NCI-H748 (cell line): Measurements from ENCODE around the gene GRIN2A.
A peak's percentile ranks its signal among the peaks of the same experiment; 100 is the strongest.

ENCODE experiments used
- DNase-seq: peaks from one replicate; lab custom pipeline; 2025; ENCODE audit not compliant: unreplicated experiment; lab: John Stamatoyannopoulos, UW

Gene GRIN2A

DNA sequence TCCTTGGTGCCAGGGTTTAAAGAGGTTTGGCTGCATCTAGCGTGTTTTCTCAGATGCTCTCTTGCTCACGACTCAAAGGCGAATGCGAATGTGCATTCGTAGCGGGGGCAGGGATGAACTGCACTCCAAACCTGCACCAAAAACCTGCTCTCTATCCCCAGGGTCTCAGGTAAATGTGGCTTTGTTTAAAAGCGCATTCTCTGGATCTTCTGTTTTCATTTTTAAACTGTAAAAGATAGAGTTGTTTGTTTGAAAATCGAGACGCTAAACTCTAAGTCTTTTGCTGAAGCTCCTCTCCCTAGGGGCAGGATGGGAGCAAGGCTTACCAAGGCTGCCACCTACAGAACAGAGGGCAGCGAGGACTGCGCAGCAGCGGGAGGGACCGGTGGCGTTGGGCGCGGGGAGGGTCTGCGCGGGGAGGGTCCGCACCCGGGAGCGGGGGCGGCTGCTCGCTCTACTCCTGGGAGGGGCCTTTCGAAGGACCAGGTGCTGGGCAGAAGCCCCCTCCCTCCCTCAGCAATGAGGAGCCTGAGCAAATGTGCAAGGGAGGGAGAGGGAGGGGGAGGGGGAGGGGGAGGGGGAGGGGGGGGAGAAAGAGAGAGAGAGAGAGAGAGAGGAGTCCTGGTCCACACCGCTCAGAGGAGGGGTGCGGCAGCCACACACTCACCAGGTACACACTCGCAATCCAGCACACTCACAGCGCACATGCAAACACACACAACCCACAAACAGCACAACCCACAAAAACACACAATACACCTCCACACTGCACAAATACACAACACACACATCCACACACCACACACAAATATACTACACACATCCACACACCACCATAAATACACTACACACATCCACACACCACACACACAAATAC, 142.8 kb downstream of the GRIN2A start:
- peak; percentile 76 for DNase-seq

DNA sequence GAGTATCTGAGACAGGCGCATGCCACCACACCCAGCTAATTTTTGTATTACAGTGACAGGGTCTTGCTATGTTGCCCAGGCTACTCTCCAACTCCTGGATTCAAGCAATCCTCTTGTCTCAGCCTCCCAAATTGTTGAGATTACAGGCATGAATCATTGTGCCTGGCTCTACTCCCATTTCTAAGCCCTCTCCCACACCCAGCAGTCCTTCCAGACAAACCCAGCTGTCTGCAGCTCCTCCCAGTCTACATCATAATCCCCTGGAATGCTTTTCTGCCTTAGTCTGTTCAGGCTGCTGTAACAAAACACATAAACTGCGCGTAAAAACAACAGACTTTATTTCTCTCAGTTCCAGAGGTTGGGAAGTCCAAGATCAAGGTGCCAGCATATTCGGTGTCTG, 144.5 kb downstream of the GRIN2A start:
- no peak for DNase-seq

DNA sequence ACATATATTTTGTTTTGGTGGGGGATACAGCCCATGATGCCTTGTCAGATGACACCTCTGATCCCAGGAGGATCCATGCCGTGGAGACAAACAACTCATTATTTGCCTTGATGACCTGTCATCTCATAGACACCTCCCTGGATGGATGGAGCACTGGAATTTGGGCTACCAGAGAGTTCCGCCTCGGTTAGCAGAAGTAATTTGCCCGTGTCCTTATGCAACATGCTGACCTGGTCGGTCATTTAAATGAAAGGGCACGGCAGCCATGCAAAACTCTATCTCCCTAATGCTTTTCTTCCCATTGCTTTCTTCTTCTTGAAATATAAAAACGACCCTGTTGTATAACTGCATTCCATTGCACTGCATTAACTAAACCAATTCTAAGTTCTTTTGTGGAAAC, 145.3 kb downstream of the GRIN2A start:
- no peak for DNase-seq

DNA sequence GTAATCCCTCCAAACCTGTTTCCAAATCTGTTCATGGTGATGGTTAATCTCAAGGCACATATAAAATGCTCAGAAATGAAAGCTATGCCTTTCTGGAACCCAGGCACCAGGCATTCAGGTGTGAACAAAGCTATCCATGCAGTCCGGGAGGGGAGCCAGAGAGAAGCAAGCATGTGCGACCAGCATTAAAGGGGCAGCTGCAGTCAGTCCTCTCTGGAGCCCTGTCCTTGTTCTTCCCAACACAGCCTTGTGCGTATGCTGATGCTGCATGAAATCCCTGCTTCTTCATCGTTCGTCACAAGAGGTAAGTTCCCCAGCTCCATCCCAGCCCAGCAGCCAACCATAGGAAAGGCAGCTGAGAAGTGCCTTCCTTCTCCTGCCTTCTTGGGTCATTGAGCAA, 148.7 kb downstream of the GRIN2A start:
- no peak for DNase-seq

DNA sequence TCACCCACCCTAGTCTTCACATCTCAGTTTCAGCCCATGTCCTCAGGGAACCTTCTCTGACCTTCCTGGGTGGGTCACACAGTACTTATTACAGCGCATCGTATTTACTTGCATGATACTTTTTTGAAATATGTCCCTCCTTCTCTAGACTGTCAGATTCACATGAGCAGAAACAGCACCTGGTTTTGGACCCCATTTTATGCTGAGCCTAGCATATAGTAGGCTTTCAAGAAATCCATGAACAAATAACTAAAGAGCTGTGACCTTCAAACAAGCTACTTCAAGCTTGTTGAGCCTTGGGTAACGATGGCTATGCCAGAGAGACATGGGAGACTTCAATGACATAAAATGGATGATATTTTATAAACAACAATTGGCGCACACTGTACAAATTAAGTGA, 150.3 kb downstream of the GRIN2A start:
- no peak for DNase-seq

DNA sequence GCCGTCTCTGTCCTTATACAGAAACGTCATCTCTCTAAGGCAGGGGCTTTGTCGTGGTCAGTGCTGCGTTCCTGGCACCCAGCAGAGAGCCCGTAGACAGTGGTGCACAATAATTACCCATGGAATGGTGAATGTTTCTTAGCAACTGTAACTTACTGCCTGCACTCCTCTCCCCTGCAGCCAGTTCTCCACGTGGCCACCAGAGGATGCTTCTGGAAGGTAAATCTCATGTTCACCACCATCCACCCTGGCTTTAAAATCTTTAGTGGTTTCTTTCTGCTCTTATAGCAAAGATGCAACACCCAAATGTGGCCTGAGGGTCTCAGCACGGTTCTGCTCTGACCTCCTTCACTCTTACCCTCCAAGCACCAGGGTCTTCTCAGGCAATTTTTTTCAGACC, 150.8 kb downstream of the GRIN2A start:
- DNase-seq, result no peak

DNA sequence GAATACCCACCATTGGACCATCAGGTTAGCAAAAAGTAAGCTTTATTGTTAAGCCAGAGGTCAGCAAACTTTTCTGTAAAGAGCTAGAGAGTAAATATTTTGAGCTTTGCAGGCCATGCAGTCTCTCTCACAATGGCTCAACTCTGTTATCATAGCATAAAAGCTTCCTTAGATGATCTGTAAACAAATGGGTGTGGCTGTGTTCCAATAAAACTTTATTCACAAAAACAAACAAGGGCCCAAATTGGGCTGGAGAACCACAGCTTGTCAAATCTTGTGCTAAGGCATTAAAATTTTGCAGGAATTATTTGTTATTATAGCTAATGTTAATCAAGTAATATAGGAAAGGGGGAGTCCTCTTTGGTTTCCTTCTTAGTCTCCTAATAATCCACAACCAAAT, 153.6 kb downstream of the GRIN2A start:
- DNase-seq, result peak; percentile 16

DNA sequence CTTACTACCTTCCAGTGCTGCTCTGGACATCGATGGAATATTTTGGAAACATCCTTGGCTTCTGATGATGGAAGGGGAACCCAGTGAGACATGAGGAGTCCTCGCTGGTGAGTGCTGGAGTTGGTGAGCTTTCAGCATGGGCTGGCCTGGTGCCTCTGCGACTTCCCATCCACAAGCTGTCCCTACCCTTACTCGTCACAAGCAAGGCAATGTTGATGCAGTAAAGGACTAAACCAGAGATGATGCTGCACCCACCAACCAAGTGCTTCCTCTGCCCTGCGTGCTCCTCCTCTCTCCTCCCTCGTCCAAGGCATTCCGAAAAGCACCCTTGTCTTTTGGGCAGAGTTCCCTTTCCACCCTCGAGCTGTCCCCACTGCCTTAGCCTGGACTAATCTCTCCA, 154.7 kb downstream of the GRIN2A start:
- no peak for DNase-seq

DNA sequence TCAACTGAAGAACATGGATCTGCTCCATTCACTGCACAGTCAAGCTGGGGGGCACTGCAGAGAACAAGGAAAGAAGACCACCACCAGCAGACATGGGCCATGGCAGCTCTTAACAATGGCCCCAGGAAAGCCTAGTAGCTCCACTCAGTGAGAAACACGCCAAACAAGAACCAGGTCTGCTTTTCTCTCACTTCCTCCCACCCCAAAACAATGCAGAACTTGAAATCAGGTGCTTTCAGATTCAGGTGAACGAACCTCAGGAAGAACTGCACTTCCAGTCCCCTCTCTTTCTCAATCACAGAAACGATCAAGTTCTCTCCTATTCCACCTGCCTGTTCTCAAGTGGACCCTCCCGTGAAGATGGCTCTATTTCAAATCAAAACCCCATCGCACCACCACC, 155.6 kb downstream of the GRIN2A start:
- peak; percentile 23 for DNase-seq

DNA sequence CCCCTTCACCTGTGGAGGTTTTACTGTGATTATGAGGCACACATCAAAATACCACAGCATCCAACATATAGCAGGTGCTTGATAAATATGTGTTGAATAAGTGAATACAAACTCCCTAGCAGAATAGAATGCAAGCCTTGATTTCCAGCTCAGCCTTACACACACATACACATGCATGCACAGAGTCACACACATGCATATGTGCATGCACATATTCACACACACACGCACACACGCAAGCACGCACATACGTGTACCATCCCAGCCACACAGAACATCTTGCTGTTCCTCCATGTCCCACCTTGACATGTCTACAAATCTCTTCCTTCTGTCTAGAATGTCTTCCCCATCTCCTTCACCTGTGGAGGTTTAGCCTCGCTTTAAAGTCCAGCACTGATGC, 160.1 kb downstream of the GRIN2A start:
- DNase-seq, result no peak

DNA sequence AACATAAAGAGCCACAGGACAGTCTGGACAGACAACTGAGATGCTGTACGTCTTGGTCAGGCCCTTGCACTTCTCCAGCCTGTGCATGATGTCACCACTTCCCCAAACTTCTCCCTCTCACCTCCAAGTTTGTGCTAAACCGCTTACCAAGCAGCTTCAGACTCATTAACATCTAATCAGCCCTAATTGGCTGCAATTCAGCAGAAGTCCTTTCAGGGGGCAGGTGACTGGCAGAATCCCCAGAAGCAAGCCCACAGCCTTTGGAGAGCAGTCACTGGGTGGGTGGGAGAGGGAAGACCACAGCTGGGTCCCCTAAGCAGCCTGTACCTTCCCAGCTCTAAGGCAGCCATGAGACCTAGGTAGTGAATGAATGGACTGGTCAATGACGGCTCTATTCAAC, 161.4 kb downstream of the GRIN2A start:
- no peak for DNase-seq

DNA sequence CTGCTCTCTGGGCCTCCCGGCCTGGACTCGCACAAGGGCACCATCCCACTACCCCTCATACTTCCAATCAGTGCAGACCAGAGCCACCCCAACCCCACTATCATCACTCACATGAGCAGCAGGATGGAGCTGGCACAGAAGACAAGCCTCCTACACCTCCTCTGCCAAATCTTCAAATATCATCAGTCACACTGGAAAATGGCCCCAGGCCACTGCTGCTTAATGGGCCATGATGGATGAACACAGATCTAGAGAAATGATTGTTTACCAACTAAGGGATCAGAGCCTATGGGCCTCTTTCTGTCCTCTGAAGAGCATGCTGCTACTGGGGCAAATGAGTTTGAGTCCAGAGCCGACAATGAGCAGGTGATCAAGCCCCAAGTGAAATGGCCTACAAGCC, 165.5 kb downstream of the GRIN2A start:
- no peak for DNase-seq

DNA sequence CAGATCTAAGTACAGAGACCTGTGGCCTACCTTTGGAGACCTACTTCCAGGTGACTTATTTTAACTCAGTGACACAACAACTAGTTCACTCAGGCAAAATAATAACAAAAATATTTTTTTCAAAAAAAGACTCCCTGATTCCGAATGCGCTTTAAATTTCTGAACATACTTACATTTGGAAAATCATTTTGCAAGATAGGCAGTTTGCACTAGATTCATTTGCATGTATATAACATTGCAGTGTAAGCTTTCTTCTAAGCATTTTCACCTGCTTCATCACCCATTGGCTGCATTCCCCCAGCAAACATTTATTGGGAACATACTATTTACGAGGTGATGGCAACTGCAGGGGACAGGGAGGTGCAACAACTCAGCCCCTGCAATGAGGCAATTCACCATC, 166.8 kb downstream of the GRIN2A start:
- DNase-seq, result no peak

DNA sequence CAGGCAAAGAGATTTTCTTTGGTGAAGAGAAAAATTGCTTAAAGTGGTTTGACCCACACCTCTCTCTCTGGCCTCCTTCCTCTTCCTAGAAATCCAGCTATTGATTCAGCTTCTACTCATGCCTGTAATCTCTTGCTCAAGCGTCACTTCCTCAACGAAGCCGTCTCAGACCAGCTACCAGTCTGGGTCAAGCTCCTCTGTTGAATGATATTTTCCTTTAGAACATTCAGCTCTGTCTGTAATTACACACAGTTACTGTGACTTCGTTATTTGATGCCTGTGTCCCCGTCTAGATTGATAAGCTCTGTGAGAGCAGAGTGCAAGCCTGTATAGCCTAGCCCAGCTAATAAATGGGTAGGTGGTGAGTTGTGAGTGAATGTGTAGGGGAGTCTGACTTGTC, 168.5 kb downstream of the GRIN2A start:
- no peak for DNase-seq

DNA sequence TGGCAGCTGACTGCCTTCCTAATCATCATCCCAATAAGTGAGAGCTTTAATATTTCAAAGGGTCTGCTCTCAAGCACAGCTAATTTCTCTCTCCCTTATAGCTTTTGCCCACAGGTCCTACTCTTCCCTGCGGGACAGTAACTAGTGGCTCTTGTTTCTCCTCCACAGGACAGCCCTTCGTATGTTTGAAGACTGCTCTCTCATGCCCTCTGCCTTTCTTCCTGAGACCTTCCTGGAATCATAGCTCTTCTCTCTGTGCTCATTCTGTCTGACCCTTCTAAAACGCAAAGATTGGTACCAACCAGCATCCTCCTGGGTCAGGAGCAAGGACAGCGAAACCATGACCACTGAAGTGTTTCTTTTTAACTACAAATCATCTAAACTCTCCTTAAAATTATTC, 168.9 kb downstream of the GRIN2A start:
- no peak for DNase-seq

DNA sequence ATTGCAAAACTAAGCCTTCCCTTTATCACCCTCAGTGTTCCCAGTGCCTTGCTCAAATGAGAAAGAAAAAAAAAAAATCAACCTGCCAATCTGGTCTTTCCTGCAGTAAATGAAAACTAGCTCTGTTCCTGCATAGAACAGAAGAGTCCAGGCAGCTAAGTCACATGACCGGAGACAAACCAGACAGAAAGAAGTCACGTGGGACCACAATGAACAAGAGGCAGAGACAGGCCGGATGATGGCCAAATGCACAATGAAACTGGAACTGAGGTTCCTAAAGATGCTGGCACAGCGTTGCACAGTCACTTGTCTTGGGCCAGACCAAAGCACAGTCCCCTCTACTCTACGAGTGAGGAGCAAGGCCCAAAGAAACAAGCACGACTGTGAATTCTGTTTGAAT, 172.5 kb downstream of the GRIN2A start:
- DNase-seq, result no peak

DNA sequence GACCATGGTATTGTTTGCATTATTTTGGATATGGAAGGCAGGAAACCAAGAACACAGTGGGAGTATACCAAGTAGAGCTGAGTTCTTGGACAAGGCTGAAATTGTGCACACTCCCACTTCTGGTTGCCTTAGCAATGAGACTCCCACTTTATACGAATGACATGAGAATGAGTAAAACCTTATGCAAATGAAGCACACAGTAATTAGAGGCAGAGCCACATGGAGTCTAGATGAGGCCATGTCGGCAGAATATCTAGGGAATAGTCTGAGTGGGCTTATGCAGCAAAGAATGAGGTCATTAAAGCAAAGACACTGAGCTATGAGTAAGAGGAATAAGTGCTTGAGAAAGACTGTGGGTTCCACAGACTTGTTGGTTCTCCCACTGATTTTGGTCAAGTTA, 178.7 kb downstream of the GRIN2A start:
- DNase-seq, result no peak

DNA sequence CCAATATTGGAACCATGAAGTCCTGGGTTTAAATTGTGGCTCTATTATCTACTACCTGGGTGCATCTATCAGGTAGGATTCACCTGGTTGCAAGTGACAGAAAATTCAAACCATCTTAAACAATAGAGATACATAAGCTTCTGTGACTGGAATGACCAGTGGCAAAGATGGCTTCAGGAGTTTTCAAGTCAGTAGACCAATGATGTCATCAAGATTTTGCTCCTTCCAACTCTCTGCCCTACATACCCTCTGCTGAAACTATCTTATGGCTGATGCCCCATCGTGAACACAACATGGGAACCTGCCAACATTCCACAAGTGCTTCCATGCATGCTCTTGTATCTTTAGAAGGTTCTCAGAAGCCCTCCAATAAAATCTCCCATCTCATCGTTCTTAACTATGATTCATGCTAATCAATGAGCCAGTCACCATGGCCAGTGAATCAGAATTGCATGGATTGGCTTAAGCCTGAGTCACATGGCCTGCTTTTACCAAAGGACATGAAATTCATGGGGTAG, 180.9 kb downstream of the GRIN2A start:
- no peak for DNase-seq

DNA sequence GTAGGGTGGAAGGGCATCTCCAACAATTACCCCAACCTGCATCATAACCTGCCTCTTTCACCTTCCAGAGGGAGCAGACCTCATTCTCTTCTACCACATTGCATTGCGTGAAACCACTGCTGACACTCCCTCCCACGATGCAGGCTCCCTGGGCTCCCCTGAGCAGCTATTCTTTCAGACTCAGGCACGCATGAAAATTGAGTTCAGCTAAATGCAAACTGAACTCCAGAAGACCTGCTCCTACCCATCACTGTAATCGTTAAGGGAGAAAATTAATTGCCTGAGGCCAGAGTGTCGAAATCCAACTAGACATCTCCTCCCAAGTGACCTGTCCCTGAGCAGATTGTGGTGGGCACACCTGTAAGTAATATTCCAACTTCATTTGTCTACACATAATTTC, 186.0 kb downstream of the GRIN2A start:
- DNase-seq, result no peak

DNA sequence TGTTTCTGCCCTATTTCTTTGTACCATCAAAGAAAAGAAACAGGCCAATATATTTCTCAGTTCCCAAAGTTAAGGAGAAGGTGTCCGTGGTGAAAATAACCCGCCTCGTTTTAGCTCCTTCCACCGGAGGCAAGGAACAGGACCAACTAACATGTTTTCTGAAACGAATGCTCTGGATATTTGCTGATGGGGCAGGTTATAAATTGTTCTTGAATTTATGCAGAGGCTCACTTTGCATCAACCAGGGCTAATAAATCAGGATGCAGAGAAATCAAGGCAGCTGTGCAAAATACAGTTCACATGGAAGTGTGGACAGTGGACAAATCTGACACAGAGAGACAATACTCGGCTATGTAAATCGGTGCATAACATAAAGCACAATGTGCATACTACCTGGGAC, 189.8 kb downstream of the GRIN2A start:
- DNase-seq, result no peak

DNA sequence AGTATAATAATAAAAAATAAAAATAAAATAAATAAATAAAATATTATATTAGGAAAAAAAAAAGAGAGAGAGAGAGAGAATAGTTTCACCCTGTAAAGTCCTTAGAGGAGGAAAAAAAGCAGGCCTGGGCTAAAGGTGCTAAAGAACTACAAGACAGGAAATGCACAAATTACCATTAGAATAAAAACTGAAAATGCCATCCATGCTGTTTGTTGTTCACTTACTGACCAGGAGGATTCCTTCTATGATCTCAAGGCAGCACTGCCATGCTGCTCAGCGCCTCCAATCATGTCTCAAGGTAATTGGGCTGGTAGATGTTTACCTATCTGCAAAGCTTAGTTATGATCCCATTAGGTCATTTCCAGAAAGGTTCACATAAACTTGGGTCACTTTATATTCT, 201.2 kb downstream of the GRIN2A start:
- no peak for DNase-seq

DNA sequence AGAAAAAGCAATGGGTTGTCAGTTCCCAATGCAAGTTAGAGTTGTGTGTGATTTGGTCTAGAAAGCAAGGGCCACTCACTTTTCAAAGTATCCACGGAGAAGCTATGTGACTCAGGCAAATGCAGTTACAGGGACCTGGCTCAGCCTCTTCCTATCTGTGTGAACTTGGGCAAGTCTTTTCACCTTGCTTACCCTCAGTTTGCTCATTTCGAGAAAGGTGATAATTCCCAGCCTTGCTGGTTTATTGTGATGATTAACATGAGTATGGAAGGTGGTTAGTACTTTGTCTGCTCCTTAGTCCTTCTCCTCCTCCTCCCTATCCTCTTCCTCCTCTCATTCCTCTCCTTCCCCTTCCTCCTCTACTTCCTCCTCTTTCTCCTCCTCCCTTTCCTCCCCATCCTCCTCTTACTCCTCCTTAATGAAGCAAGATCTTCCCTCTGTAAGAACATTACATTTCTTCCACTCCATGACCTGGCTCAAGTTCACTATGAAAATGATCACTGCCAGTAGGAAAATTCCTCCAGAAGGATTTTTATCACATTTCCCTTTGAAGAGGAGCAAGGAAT, 204.0 kb downstream of the GRIN2A start:
- no peak for DNase-seq
